NCI-H82 (cell line): ENCODE results near the gene SLC4A1.

Experiments
- DNase-seq: peaks from one replicate; lab custom pipeline; 2025; lab: John Stamatoyannopoulos, UW

The SLC4A1 gene

DNA sequence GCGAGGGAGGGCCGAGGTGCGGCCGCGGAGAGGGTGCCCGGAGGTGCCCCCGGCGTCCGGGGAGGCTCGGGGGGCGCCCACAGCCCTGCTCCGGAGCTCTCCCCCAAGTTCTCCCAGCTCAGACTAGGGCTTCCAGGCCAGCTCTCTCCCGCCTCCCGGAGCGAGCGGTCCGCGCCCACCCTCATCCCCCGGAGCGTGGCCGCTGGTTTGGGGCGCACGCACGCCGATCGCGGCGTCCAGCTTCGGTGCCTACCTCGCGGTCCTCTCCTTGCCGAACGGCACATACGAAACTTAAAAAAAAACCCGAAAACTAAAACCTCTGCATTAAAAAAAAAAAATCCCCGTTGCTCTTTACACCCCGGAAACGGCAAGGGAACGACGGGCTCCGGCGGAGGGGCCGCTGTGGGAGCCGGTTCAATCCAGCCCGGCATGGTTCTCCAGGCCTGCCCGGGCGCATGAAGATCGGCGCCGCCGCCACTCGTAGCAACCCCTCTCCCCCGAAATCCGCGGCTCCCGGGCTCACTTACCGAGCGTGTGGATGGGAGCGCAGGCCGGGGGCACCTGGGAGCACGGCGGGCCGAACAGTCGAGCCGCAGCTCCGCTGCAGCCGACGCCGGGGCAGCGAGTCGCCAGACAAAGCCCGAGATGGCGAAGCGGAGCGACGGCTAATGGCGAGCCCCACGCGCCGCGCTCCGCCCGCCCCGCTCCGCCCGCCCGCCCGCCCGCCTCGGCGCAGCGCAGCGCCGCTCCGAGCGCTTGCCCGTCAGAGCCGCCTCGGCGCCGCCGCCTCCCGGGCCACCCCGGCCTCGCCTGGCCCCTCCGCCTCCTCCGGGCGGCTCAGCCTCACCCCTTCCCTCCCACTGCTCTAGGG is 47.5 kb downstream of the SLC4A1 start:
- peak; percentile 75 for DNase-seq

DNA sequence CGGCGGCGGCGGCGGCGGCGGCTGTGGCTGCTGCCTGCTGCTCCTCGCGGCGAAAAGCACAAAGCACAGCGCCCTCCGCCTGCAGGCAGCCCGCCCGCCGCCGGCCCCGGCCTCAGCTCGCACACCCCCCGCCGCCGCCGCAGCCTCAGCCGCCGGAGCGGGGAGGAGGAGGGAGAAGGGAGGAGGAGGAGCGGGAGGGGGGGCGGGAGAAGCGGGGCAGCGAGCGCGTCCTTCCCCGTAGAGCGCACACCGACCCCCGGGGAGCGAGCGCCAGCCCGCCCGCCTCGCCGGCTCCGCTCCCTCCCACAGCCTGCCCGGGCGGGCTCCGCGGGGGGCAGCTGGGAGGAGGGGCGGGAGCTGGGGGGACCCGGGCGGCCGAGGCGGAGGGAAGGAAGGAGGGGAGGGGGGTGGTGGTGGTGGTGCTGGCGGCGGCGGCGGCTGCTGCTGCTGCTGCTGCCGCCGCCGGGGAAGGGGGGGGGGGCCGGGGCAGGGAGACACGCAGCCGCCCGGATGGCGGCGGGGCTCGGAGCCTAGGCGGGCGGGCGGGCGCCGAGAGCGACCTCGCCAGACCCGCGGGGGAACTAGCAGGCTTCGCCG is 48.2 kb downstream of the SLC4A1 start, which contains the start of gene UBTF:
UBTF (minus strand) TSS at position 60 of the 597 bp plus-strand sequence. CDS start 1,446 bp downstream, outside the sequence.
- DNase-seq = peak; percentile 87

DNA sequence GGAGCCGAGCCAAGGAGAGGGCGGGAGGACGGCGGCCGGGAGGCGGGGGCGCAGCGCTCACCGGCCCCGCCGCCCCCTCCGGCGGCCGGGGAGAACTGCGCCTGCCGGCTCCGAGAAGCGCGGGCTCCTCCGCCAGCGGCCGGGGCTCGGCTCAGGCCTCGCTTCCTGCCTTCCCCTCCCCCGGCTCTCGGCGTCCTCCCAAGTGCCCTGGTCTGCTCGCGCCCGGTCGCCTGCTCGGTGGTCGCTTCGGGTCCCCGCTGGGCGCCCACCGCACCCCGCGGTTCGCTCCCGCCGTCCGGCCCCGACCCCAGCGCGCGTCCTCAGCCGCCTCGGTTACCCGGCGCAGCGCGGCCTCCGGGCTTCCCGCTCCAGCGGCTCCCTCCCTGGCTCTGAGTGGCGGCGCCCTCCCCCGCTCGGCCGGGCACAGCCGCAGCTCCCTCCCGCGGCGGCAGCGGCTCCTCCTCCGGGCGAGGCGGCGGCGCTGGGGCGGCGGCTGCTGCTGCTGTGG is 48.8 kb downstream of the SLC4A1 start:
- DNase-seq = peak; percentile 76

DNA sequence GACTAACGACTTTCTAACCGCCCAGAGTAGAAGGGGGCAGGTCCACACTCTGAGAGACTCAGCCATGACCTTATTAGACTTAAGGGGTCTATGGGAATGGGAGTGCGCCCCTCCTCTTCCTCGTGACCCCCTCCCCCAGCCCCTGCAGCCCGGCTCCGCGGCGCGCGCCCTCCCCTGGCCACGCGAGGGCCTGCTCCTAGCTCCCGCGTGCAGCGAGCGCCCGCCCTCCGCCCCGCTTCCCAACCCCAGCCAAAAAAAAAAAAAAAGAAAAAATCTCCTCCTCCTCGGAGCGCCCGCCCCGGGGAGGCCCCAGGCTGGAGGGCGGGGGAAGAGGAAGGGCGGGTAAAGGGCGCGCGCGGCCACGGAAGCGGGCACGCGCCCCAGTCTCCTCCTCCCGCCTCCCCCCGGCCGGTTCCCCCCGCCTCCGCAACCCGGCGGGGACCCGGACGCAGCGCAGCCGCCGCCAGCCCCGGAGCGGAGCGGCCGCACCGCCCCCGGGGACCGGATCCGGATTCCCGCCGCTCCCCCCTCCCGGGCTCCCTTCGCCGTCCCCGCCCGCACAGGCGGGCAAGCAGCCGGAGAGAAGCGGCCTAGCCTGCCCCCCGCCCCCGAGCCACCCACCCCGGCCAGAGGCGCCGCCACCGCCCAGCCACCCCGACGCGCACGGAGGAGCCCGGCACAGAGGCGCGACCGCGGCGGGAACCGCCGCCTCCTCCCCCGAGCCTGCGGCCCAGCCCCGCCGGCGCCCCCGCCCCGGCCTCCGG is 49.4 kb downstream of the SLC4A1 start:
- peak; percentile 97 for DNase-seq

DNA sequence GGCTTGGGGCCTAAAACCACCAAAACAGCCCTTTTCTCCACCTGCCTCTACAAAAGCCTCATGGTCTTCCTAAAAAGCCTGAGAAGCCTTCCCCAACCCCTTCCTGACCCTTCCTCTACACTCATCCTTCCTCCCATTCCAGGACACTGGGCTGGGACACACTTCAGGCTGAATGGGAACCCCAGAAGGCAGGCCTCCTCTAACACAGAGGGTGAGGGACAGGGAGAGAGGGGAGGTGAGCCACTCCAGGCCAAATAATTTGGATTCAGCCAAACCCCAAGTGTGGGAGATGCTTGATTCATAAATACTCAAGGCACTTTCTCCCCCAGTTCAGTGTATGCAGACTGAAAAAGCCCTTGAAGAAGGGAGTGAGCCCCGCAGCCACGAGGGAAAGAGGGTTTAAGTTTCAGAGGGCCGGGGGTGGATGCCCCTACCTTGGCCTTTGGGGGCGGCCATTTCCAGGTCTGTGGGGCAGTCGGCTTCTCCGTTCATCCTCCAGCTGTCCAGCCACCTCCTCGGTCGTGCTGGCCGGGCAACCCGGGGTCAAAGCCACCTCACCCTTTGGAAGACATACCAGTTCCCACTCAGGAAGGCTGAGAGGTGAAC is 50.1 kb downstream of the SLC4A1 start:
- DNase-seq = peak; percentile 62

DNA sequence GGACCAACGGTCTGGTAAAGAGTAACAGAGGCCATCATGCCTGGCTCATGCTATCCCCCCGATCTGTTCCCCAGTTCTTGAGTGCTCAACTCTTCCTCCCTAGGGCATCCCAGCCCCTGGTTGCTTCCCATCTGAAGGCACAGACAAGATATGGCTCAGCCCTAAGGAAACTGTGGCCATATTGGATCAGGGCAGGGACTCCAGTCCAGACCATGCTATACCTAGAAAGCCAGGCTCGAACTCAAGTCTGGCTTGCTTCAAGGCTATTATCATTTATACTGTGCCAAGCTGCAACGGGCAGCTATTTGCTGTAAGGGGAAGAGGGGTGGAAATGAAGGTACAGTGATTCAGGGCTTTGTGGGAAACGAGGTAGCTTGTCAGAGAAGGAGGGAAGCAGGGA is 51.2 kb downstream of the SLC4A1 start:
- no peak for DNase-seq

DNA sequence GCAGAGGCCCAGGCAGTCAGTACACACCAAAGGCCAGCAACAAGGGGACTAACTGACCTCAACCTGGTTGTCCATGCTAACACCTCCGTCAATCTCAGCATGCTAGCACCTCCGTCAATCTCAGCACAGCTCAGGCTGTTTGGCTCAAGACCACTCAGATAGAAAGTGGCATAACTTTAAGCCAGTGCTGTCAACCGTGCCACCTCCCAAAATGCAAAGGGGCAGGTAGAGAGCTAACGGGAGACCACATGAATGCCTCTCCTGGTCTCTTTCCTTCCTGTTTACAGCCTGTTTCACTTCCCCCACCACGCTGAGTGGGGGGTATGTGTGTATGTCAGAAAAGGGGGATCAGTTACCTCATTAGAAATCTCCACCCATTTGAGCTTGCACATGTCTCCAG is 51.8 kb downstream of the SLC4A1 start:
- no peak for DNase-seq

DNA sequence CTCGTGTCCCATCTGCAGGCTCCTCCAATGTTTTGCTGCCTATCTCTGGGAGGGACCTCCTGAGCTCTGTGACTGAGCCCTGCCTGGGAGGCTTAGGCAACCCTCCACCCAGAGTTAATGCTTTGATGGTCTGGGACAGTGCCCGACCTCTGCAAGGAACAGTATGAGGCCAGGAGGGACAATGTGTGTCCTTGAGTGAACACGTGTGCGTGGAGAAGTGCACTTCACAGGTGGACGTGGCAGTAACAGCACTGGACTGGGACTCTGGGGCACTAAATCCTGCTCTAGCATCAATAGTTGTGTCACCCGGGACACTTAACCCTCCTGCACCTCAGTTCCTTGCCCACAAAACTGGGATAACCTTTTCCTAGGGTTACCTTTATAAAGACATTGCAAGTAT is 53.0 kb downstream of the SLC4A1 start:
- DNase-seq = no peak

DNA sequence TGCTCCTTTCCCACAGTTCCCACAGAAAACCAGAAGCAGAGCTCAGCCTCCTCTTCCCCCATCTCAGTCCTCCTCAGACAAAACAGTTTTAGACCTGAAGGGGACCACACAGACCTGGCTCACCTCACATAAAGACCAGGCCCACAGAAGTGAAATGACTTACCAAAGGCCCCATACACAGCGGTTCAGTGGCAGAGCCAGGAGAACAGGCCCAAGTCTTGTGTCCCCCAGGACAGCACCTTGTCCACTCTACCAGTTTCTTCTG is 53.8 kb downstream of the SLC4A1 start:
- no peak for DNase-seq

DNA sequence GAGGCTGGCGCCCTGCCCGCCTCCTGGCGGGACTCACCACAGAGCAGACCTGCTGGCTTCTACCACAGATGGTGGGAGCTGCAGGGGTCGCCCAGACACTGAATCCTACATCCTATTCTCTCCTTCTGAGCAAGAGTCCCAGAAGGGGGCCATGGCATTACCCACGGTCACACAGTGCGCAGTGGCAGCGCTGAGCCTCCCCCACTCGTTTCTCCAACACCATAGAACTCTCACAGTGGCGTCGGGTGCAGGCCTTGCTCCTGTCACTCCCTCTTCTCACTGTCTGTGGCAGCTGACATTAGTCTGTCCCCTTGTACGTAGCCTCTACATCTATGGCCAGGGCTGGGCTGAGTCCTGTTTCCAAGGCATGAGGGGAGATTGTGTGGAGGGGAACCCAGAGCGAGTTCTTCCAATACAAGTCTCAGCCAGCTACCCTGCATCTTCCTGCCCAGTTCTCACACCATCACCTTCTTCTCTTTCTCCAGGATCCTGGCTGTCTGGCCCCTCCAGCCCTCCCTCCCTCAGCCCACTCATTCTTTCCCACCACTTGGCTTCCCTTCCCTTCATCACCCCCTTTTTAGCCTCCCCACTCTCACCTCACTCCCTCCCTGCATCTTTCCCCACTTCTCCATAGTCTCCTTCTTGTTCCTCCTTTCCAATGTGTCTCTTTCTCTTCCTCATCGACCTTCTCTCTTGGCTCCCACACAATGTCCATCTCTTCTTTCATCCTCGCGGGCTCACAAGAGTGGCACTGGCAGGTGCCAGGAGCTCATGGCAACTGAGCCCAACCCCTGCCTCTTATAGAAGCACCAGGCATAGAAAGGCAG is 54.3 kb downstream of the SLC4A1 start:
- DNase-seq = no peak

DNA sequence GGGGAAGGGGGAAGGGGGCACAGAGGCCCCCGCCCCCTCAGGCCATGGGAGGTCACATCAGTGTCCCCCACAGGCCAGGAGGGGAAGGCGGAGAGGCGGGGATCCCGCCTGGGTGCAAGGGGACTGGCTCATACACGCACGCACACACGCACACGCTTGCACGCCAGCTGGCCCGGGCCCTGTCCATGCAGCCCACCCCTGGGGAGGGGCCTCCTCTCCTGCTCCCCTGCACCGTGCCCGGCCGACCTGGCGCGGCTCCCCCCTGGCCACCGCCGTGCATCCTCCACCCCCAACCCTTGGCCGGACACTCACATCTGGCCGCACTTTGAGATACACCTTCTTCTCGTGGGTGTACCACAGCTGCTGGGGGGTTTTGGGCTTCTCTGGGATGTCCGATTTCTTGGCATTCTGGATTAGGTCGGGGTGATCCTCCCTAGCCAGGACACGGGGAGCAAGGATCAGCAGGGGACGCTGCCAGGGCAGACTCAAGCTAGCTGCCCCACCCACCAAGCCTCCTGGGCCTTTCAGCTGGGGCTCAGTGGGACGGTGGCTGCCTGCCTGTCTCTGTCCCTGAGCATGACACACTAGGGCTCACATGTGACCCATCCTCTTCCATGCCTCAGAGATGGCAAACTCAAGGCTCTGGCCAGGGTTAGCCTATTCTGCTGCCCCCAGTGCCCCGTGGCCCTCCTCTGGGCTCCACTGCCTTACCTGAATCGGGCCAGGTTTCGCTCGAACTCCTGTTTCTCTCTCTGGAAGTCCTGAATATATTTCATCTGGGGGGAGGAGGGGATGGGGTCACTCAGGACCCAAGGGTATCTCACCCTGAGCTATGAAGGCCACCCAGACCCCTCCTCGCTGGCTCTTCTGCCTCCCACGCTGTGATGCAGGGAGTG is 55.2 kb downstream of the SLC4A1 start:
- no peak for DNase-seq

DNA sequence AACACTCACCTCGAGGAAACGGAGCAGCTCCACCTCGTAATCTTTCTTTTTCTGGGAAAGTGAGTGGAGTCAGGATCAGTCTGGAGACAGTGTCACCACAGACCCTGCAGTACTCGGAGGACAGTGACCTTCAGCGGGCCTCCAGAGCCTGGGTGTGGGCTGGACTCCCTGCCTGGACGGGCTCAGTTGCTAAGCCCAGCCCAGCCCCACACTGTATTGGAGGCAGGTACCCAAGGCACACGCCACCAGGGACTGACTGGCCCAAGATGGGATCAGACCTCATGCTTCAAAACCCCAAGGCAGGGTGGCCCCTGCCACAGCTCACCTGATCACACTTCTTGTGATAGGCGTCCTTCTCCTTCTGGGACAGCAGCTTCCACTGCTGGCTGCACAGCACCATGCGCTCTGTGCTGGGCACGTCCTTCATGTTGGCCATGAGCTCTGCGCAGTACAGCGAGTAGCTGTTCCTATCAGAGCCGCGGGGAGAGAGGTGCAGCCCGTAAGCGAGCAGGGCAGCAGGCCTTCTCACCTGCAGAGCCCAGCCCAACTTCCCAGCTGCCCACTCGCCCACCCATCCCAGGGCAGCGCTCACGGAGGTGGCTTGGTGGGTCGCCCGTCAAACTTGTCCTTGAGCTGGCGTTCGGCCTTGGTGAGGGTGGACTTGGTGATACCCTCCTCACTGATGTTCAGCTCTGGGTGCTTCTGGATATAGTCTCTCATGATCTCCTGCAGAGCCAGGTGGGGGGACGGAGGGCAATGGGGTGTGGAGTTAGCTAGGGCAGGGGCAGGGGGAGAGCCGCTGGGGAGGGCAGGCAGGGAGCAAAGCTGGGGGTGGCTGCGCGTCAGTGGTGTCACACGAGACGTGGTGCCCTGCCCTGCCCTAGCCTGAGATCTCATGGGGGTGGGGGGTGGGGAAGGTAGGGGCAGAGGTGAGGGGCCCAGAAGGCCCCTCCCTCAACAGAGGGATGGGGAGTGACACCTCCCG is 56.4 kb downstream of the SLC4A1 start:
- DNase-seq = no peak

DNA sequence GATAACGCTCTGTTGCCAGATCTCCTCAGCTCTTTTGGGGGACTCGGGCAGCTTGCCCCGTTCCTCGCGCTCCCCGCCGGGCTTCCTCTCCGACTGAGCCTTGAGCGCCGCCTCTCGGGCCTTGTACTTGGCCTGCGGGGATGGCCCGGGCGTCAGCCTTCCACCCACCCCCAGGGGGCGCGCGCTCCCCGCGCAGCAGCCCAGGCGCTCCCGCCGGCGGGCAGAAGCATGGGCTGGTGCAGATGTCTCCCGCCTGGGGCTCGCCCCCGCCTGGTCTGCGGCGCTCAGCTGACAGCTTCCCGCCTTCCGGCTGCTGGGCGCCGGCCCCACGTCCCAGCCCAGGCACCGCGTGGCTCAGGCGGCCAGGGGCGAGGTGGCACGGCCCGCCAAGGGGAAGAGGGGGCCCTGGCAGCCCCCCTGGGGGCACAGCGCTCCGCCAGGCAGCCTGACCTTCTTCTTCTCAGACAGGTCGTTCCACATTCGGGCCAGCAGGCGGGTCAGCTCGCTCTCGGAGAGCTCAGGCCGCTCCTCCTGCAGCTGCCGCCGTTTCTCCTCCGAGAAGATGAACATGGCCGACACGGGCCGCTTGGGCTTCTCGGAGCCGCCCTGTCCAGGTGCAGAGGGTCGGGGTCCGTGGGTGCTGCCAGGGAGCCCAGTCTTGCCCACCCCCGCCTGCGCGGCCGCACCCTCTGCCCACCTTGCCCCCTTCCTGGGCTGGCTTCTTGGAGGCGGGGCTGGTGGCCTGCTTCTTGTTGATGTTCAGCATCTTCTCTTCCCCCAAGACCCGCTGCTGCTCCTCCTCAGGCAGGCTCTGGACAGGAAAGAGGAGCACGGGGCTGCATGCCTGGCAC is 57.4 kb downstream of the SLC4A1 start:
- DNase-seq = peak; percentile 96

DNA sequence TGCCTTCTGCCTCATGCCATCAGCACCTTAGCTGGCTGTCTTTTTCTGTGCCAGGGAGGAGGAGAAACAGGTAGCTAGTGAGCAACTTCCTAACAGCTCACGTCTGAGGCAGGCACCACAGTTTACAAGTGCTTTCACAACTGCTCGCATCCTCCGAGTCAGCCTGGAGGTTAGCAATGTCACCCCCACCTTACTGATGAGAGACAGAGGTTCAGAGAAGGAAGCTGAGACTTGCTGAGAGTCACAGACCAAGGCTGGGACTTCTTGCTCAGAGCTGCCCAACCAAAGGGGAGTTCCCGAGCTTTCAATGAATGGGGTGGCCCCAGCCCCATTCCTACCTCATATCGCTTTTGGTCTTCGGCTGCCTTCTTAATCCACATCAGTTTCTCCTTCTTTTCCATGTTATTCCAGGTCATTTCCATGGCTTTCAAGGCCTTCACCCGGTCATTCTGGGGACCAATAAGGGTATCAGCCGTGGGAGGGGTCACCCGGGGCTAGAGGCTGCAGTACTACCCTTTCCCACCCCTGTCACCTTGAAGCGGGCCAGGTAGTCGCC is 58.1 kb downstream of the SLC4A1 start:
- no peak for DNase-seq

DNA sequence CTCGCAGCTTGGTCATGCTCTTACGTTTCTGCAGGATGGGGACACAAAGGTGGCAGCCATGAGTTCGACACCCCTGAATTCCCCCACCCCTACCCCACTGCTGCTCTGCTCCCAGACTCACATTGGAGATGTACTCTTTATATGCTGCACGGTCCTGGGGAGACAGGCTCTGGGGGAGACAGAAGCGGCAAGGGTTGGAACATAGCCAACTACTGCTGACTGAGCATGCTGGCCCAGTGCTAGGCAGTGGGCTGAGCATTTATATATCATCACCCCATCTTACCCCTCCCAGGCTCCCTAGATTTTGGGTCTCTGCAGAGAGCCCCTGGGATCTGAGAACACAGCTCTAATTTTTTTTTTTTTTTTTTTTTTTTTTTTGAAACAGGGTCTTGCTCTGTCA is 60.2 kb downstream of the SLC4A1 start:
- no peak for DNase-seq

DNA sequence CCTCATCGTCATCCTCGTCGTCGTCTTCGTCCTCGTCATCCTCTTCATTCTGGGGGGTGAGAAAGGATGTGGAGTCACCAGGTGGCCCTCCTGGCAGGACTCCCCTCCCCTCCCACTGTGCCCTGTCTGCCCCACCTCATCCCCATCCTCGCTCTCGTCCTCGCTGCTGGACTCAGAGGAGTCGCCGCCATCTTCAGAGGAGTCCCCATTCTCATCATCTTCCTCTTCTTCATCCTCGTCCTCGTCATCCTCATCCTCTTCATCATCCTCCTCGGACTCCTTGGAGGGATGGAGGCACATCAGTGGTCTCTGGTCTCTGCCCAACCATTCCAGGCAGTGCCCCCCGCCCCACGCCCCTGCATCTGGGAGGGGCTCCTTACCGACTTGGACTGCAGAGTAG is 60.6 kb downstream of the SLC4A1 start:
- no peak for DNase-seq

DNA sequence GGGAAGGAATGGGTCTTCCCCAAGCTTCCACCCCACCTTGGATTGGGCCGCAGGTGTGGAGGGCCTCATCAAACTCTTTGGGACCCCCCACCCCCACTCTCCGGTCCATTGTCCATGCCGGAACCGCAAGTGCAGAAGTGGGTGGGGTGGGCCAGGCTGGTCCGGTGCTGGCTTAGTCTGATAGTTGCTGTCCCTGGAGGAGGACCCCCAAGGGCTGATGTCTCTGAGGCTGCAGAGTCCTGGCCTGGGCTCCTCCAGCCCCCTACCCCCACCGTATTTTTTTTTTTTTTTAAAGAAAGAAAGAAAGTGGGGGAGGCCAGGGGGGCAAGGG is 61.1 kb downstream of the SLC4A1 start:
- DNase-seq = no peak
